Stimulated activated CD8-positive, alpha-beta memory T cell treated with anti-CD3 and anti-CD28 coated beads, Interleukin-2, amount 100 ng/mL, for 48 hours (primary cell): ENCODE data around the gene VMAC.

Experiments used
- DNase-seq, 2 donors: peaks; one replicate each; pipeline ENCODE4 v3.0.0-alpha.2; 2020; ENCODE audit warnings: low read depth in 2 of 2

Gene VMAC

DNA sequence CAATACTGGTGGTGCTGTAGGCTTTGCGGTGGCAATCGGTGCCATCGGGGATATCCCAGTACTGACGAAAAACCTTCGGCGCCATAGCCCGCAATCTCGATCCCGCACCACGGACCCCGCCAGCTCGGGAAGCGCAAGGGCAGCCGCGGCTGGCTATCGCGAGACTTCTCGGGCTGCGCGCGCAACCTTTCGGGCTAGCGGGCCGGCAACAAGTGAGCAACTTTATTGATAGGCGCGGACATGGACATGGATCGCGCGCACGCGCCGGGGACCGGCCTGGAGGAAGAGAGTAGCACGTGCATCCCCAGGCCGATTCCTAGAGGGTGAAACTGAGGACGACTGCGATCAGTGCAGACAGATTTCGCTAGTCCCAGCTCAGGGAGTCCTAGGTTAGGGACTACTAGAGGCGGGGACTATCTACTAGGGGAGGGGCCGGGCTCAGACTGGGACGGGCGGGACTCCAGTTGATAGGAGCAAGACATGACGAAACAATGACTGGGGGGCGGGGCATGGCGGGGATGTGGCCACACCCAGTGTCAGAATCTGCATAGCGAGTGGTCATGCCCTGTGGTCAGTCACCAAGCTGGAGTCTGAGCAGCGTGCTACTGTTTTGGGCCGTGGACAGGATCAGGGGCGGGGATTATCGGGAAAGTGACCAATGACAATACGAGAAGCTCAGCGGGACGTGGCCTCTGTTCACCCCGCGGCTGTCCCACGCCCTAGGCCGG is 884 bp upstream of the VMAC start, which contains the start of gene NDUFA11:
NDUFA11 (minus strand) TSS at position 167 of the 728 bp plus-strand sequence; CDS start at position 85, 82 bp downstream.
- peak; percentile 96 for DNase-seq

DNA sequence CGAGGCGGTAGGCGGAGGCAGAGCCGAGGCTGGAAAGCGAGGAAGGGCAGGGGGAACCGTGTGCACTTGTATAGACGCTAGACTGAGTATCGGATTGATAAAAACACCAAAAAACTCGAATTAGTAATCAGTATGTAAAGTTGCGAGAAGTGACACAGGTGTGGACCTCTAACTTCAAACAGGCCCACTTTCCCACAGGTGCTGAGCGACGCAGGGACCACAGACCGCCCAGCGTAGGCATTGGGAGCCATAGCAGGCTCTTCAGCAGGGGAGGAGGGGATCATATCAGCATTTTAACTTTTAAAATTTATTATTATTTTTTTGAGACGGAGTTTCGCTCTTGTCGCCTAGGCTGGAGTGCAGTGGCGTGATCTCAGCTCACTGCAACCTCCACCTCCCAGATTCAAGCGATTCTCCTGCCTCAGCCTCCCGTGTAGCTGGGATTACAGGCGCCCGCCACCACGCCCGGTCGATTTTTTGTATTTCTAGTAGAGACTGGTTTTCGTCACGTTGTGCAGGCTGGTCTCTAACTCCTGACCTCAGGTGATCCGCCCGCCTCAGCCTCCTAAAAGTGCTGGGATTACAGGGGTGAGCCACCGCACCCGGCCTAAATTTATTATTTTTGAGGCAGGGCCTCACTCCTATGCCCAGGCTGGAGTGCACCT is 574 bp downstream of the VMAC start:
- no peak for DNase-seq

DNA sequence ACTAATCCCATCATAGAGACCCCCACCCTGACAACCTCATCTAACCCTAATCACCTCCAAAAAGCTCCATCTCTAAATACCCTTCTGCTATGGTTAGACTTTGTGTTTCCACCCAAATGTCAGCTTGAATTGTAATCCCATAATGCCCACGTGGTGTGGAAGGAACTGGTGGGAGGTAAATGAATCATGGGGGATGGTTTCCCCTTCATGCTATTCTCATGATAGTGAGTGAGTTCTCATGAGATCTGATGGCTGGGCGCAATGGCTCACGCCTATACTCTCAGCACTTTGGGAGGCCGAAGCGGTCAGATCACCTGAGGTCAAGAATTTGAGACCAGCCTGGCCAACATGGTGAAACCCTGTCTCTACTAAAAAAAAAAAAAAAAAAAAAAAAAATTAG is 2.6 kb downstream of the VMAC start:
- no peak for DNase-seq

DNA sequence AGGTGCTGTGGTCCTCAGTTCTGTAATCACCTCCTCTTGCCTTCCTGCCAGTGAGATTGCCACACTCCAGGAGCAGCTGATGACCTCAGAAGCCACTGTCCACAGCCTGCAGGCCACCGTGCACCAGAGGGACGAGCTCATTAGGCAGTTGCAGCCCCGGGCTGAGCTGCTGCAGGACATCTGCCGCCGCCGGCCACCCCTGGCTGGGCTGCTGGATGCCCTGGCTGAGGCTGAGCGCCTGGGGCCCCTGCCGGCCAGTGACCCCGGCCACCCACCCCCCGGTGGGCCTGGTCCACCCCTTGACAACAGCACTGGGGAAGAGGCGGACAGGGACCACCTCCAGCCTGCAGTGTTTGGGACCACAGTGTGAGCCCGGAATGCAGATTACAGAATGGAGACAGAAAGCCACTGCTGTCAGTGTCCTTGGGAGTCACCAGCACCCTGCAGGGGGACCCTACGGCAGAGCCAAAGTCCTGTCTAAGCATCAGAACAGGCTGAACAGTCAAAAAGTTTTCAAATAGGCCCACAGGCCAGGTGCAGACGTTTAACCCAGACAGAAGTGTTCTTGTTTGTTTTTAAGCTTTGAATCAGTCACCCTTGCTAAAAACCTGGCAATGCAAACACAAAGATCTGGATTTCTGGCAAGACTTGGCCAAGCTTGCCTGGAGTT is 4.2 kb downstream of the VMAC start:
- no peak for DNase-seq

DNA sequence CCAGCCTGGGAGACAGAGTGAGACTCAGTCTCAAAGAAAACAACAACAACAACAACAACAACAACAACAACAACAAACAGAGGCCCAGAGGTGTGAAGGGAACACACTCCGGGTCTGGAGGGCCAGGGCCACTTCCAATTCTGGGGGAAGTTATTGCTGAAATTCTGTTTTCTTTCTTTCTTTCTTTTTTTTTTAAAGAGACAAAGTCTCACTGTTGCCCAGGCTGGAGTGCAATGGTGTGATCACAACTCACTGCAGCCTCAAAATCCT is 5.9 kb downstream of the VMAC start:
- DNase-seq, result no peak

DNA sequence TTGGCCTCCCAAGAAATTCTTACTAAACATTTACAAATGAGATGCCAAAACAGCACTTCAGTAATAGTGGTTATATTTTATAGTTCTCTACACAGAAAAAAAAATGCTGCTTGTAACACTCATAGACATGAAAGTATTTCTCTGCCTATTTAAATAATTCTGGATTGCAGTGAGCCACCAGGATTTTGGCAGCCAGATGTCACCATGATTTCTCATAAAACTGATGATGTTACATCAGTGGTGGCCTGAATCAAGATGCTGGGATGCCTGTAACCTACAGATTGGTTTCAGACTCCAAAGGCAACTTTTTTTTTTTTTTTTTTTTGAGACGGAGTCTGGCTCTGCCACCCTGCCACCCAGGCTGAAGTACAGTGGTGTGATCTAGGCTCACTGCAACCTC is 6.7 kb downstream of the VMAC start:
- DNase-seq, result no peak

DNA sequence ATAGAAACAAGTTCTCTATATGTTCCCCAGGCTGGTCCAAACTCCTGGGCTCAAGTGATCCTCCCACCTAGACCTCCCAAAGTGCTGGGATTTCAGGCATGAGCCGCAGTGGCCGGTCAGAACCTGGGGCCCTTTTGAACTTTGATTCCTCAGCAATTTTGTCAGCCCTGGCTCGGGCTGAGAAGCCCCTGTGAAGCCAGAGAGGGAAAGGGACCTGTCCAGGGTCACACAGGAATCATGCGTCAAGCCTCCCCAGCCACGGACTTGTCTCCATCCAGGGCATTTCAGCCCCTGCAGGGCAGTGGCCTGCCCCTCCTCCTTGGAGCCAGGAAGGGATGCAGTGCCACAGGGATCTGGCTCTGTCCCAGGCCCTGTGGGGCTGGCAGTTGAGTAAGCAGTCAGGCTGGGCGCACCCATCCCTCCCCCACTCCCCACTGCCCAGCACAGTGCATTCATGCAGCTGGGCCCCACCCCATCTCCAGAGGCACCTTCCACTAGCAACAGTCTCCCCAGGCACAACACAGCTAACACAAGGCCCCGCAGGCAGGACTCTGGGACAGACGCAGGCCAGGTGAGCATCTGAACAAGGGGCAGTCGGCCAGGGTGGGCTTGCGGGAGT is 9.2 kb downstream of the VMAC start, which contains the start of gene CAPS:
CAPS (plus strand) TSS at position 516 of the 619 bp plus-strand sequence. CDS start 153 bp downstream, outside the sequence.
- no peak for DNase-seq

DNA sequence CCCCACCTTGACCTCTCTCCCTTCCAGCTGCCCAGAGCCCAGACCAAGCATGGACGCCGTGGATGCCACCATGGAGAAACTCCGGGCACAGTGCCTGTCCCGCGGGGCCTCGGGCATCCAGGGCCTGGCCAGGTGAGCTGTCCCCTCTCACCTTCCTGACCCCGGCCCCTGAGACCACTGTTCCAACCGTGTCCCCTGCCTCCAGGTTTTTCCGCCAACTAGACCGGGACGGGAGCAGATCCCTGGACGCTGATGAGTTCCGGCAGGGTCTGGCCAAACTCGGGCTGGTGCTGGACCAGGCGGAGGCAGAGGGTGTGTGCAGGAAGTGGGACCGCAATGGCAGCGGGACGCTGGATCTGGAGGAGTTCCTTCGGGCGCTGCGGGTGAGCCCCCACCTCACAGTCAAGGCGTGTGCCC is 9.7 kb downstream of the VMAC start:
- no peak for DNase-seq

DNA sequence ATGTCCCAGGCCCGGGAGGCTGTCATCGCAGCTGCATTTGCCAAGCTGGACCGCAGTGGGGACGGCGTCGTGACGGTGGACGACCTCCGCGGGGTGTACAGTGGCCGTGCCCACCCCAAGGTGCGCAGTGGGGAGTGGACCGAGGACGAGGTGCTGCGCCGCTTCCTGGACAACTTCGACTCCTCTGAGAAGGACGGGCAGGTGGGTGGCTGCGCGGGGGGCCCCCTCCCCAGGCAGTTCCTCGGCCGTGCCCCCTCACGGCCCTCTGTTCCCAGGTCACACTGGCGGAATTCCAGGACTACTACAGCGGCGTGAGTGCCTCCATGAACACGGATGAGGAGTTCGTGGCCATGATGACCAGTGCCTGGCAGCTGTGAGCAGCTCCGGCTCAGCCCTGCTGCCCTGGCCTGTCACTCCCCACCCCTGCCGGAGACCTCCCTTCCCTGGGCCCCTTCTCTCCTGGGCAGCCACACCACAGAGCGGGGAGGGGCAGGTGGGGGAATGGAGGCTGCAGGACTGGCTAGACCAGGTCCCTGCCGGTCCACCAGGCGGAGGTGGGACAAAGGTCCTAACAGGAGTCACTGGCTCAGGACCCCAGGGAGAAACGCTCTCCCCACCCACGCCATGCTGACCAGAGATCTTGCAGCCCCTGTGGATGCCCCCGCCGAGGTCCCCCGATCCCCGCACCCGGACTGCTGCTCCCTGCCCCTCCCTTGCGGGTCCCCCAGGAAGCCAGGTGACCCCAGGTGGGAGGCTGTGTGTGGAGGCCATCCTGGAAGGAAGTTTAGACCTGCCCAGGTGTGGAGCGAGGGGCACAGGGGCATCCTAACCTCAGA is 10.5 kb downstream of the VMAC start:
- DNase-seq, result no peak

DNA sequence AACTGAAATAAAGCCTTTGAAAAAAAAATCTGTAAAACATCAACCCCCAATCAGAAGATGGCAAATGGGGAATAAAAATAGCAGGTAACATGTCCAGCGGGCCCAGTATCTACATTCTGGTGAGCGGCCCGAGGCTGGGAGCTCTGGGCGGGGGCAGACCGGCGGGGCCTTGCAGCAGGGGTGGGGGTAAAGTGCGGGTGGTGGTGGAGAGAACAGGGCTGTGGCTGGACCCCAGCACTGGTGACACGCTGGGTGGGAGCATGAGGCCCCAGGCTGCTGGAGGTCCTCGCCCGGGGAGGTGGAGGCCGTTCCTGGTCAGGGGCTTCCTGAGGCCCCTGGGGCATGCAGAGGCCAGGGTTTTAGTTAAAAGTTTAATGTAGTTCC is 11.1 kb downstream of the VMAC start:
- no peak for DNase-seq

DNA sequence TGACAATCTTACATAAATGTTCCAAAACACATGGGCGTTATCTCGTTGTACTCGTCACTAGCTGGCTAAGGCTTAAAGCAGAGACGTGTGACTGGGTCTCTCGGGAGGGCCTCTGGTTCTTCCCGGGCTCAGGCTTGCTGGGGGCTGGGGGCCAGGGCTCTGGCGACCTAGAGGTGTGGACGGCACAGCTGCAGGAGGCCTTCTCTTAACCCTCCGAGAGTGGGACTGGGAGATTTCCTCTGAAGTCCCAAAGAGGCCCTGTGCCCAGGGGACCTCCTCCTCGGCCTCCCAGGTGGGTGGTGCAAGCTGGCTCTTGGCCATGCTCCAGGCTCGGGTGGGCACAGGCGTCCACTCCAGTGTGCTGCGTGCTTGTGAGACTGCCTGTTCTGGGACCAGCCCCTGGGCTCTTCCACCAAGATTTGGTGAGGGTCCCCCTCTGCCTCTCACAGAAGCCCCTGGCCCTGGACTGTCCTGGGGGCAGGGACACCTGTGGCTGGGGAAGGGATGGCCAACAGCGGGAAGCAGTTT is 11.6 kb downstream of the VMAC start:
- no peak for DNase-seq

DNA sequence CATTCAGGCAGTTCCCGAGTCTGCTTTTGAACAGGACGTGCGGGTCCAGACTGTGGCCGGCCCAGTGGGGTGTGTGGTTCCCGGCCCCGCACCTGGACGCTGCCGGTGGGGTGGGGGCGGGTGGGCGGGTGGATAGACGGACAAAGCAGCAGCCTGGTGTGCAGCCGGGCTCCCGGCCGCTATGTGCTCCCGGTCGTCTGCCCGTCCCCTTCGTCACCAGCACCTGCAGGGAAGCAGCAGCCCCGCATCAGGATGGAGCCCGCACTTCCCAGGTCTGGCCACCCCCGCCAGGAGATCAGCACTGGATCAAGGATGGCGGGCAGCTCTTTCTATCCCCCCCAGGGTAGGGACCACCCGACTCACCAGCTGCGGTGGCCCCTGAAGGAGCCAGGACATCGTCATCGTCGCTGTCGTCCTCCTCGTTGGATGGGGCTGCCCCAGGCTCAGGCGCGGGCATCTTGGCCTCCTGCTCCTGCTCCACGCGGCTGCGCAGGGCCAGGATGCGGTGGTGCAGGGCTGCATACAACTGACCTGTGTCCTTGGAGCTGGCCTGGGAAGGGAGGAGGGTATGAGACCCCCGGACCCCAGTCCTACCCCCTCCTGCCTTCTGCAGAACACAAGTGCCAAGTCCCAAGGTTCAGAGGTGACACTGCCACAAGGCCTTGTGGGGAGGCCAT is 12.9 kb downstream of the VMAC start:
- DNase-seq, result no peak

DNA sequence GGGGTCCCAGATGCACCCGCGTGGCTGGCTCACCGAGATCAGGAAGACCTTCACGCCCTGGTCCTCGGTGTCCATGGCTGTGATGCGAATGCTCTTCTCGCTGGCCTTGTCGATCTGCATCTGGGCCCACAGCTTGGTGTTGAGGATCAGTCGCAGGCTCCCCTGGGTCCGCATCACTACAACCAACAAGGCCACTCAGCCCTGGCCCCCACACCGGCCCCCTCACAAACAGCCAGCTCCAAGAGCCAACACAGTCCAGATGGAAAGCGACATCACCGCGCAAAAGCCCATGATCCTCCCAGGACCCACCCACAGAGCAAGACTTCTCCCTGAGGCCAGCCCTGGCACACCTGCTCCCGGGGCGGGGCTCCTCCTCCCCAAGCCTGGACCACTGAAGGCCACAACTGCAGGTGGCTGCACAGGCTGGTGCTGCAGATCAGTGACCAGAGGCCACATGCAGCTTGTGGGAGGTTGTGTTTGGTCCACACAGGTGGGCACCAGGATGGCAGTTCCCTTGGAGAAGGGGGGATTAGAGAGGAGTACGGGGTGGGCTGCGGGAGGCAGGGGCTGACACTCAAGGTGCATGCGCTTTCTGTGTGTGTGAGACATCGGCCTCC is 13.9 kb downstream of the VMAC start:
- no peak for DNase-seq

DNA sequence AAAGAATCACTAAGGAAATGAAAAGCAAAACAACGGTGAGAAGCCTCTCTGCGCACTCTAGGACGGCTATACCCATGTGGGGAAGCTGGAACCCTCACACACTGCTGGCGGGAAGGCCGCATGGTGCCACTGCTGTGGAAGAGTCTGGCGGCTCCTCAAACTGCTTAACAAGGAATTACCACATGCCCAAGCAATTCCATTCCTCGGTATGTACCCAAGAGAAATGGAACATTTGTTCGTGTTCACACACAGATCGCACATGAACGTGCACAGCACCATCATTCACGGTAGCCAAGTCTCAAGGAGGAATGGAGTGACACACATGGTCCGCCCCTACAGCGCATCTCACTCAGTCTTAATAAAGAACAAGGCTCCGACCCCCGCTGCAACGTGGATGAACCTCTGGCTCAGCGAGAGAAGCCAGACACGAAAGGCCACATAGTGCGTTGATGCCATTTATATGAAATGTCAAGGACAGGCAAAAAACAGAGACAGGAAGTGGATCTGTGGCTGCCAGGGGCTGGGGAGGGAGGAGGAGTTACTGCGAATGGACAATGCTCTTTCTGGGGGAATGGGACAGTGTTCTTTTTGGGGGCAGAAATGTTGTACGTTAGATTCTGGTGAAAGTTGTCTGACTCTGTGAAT is 17.0 kb downstream of the VMAC start:
- DNase-seq, result no peak

DNA sequence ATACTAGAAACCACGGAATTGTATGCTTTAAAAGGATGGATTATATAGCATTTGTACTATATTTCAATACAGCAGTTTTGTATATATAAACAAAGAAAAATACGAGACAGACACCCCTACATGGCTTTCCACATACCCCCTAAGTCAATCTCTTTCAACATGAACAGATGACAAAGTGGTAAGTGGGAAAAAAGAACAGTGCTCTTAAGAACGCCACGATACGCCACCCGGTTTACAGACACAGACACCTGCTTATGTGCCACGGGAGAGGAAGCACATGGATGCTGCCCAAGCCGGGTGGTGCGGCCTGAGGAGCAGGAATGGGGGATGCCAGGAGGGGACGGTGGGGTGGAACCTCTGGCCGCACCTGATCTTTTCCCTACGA is 17.5 kb downstream of the VMAC start:
- DNase-seq, result no peak

DNA sequence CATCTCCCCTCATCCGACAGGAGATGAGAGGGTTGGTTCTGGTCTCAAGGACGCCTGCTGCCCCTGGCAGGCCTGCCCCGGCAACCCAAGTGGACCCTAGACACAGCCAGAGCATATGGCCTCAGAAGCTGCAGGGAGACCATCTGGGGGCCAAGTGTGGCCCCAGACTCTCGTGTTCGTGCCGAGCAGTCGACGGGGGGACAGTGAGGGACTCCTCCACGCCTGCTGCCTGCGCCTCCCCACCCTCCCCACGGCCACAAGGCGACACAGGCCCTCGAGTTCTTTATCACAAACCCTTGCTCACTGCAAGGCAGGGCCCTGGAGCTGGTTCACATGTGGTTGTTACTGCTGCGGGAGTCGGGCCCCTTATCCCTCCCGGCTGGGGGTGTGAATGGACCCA is 18.7 kb downstream of the VMAC start:
- no peak for DNase-seq

DNA sequence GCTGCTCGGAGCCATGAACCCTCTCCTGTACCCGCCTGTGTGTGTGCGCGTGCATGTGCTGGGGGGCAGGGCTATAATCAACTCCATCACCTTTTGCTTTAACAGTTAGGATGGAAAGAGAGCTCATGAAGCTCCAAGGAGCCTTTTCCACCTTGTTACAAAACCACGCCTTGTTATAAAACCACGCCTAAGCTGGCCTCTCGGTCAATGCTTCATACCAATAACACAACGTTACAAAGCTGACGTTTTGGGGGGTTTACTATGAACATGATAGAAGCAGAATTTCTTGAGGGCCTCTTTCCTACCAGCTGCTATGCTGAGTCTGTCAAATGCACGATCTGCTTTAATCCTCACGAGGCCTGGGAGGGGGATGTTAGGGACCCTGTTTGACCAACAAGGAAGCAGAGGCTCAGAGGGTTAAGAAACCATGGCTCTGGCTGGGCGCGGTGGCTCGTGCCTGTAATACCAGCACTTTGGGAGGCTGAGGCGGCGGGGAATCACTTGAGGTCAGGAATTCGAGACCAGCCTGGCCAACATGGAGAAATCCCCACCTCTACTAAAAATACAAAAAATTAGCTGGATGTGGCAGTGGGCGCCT is 21.3 kb downstream of the VMAC start:
- DNase-seq, result no peak

DNA sequence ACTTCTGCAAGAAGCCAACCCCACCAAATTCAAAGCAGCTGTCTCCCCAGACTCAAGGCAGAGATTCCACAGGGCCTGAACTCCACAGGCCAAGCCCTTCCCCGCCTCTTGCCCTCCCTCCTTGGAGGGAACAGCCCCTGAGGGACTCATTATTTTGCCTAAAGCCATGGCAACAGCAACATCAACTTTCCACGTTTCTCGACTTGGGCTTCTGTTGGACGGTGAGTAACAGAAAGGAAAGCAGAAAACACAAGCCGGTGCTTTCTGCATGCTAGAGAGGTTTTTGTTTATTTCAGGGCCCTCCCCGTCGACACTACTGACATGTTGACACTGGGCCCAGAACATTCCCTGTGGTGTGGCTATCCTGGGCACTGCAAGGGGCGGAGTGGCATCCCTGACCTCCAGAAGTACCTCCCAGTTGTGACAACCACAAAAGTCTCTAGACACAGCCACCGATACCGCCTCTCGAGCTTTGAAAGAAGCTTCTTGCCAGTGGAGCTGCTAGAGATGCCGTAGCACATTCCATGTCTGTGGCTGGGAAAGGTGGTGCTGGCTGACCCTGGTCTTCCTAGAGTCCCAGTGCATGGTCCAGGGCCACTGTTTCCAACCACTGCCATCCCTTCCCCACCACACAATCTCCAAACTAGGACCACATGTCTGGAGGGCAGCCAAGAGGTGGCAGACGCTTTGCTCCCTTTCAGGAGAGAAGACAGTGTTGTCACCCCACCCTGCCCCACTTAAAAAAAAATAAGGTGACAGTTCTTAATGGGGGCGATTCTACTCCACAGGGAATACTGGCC is 22.2 kb downstream of the VMAC start:
- DNase-seq, result no peak

DNA sequence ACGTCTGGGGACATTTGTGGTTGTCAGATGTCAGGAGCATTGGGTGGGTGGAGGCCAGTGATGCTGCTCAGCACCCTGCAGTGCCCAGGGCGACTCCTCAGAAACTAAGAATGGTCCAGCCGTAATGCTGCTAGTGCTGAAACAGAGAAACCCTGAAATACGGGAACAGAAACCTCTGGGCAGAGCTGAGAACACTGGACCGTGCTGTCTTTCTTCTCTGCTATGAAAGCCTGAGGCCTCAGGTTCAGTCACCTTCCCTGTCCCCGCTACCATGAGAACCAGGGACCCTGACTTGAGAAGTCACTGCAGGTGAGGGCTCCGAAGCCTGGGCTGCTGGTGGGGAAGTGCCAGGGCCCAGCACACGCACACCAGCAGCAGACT is 22.8 kb downstream of the VMAC start:
- DNase-seq, result no peak
